Measurements from ENCODE around the gene HNF1B.

HNF1B gene

GRCh38 chr17:37761059-37761458, 16.2 kb upstream of the HNF1B start:
- no peak for DNase-seq

- no peak for DNase-seq
These were observed 14.3 kb upstream of the HNF1B start for GRCh38 chr17:37759014-37759637.

GRCh38 chr17:37756051-37756450, 11.2 kb upstream of the HNF1B start:
- DNase-seq = no peak

GRCh38 chr17:37755455-37755854, 10.6 kb upstream of the HNF1B start:
- DNase-seq = no peak

- DNase-seq = no peak
These were observed 9.5 kb upstream of the HNF1B start for GRCh38 chr17:37754363-37754762.

GRCh38 chr17:37752482-37752881, 7.6 kb upstream of the HNF1B start:
- no peak for DNase-seq

- DNase-seq = no peak
These were observed 6.1 kb upstream of the HNF1B start for GRCh38 chr17:37750768-37751475.

- no peak for DNase-seq
These were observed 5.4 kb upstream of the HNF1B start for GRCh38 chr17:37750292-37750691.

- no peak for DNase-seq
These were observed 2.4 kb upstream of the HNF1B start for GRCh38 chr17:37747222-37747621.

- no peak for DNase-seq
These were observed 1.8 kb upstream of the HNF1B start for GRCh38 chr17:37746617-37747016.

- DNase-seq = no peak
These were observed 1.1 kb upstream of the HNF1B start for GRCh38 chr17:37745801-37746426.

GRCh38 chr17:37744633-37744927, 279 bp downstream of the HNF1B start:
- DNase-seq = no peak

- no peak for DNase-seq
These were observed 805 bp downstream of the HNF1B start for GRCh38 chr17:37743875-37744632.

- no peak for DNase-seq
These were observed 1.3 kb downstream of the HNF1B start for GRCh38 chr17:37743612-37743874.

- no peak for DNase-seq
These were observed 1.9 kb downstream of the HNF1B start for GRCh38 chr17:37742762-37743611.

GRCh38 chr17:37742116-37742761, 2.6 kb downstream of the HNF1B start:
- DNase-seq = no peak

GRCh38 chr17:37741341-37742115, 3.3 kb downstream of the HNF1B start:
- no peak for DNase-seq

GRCh38 chr17:37740915-37741314, 3.9 kb downstream of the HNF1B start:
- DNase-seq = no peak

GRCh38 chr17:37737971-37738370, 6.9 kb downstream of the HNF1B start:
- no peak for DNase-seq

GRCh38 chr17:37737081-37737480, 7.8 kb downstream of the HNF1B start:
- DNase-seq = no peak

- no peak for DNase-seq
These were observed 8.4 kb downstream of the HNF1B start for GRCh38 chr17:37736428-37736827.

- DNase-seq = no peak
These were observed 9.7 kb downstream of the HNF1B start for GRCh38 chr17:37735165-37735564.
